PC-9 (cell line): ENCODE measurements around the gene PCNX1. TPM values are rescaled to one million over a fixed set of nuclear protein-coding genes. Genes with fewer than 3 reads are reported as not detected.

Source experiments
- BruUV-seq: library from RNA; stranded (reverse); fragments of 400-500 nt; replicated peaks from 2 replicates; lab custom pipeline; 2021; lab: Mats Ljungman, UMichigan
- CTCF ChIA-PET: fragments of 300-600 bp; sonication (Branson Sonifier 250); formaldehyde crosslinking; loops from one replicate; lab custom pipeline; 2022; ENCODE audit warnings: antibody characterized with exemption; lab: Charles Lee
- POLR2A ChIA-PET: fragments of 300-600 bp; sonication (Branson Sonifier 250); formaldehyde crosslinking; loops from one replicate; lab custom pipeline; 2022; ENCODE audit warnings: antibody characterized with exemption; ENCODE audit not compliant: unreplicated experiment; lab: Charles Lee
- DNase-seq, 2 experiments: peaks; one replicate each; pipeline versions ENCODE4 v3.0.0 to v3.0.0-alpha.2; 2015 to 2022; ENCODE audit warnings: mixed read lengths in 1 of 2
- H2AFZ ChIP-seq: fragments of 200-600 bp; sonication (generic); 2 replicates; pipeline ENCODE4 v1.8.1; 2017; ENCODE audit warnings: antibody characterized with exemption
- H3F3A ChIP-seq: fragments of 200-600 bp; sonication (generic); 2 replicates; pipeline ENCODE4 v1.8.1; 2017; ENCODE audit warnings: antibody characterized with exemption, mild to moderate bottlenecking, low read depth; ENCODE audit not compliant: insufficient read depth
- H3K27ac ChIP-seq: fragments of 200-600 bp; sonication (generic); 2 replicates; pipeline ENCODE4 v1.6.1; 2016; ENCODE audit warnings: mixed run types
- H3K27me3 ChIP-seq: fragments of 200-600 bp; sonication (generic); 2 replicates; pipeline ENCODE4 v1.6.1; 2016; ENCODE audit warnings: low read depth, mixed run types; ENCODE audit not compliant: insufficient read depth
- H3K36me3 ChIP-seq: fragments of 200-600 bp; sonication (generic); 2 replicates; pipeline ENCODE4 v1.6.1; 2016; ENCODE audit warnings: low read depth, mixed run types
- H3K4me1 ChIP-seq: fragments of 200-600 bp; sonication (generic); replicated peaks from 2 replicates; pipeline ENCODE4 v1.6.1; 2016; ENCODE audit warnings: mixed run types; ENCODE audit not compliant: insufficient read depth
- H3K4me2 ChIP-seq: fragments of 200-600 bp; sonication (generic); 2 replicates; pipeline ENCODE4 v1.6.1; 2017; ENCODE audit warnings: mixed run types
- H3K4me3 ChIP-seq: fragments of 200-600 bp; sonication (generic); 2 replicates; pipeline ENCODE4 v1.6.1; 2016; ENCODE audit warnings: mixed run types
- H3K79me2 ChIP-seq: fragments of 200-600 bp; sonication (generic); 2 replicates; pipeline ENCODE4 v1.6.1; 2017; ENCODE audit warnings: low read depth, mixed run types
- H3K9me2 ChIP-seq: fragments of 200-600 bp; sonication (generic); 2 replicates; pipeline ENCODE4 v1.8.1; 2017; ENCODE audit warnings: mild to moderate bottlenecking; ENCODE audit not compliant: insufficient read depth
- H3K9me3 ChIP-seq: fragments of 200-600 bp; sonication (generic); 2 replicates; pipeline ENCODE4 v1.8.1; 2016; ENCODE audit warnings: low read depth; ENCODE audit not compliant: insufficient read depth
- H4K20me1 ChIP-seq: fragments of 200-600 bp; sonication (generic); 2 replicates; pipeline ENCODE4 v1.8.1; 2017; ENCODE audit not compliant: insufficient read depth
- EZH2 ChIP-seq: fragments of 200-600 bp; sonication (generic); IDR thresholded peaks from 2 replicates; pipeline ENCODE4 v1.8.0; 2017; ENCODE audit warnings: antibody characterized with exemption, low read depth
- intact Hi-C: fragments of 100-400 bp; cut with micrococcal nuclease; formaldehyde crosslinking; loops from one replicate; pipeline ENCODE4 v1.10.0; 2022; ENCODE audit not compliant: unreplicated experiment
- total RNA-seq: library from RNA; stranded (reverse); gene quantifications from 2 replicates; pipeline ENCODE4 v1.2.3, GENCODE V29; 2021
- TF ChIP-seq, protein P1 (sequence below): fragments of 200-600 bp; sonication (generic); conservative IDR thresholded peaks from 2 replicates; pipeline ENCODE4 v1.6.1; 2017; ENCODE audit warnings: mixed run types, antibody characterized with exemption, mild to moderate bottlenecking, moderate library complexity

PCNX1 gene
- total RNA-seq, 1 experiment from 2014 or later = 37.6 TPM

DNA sequence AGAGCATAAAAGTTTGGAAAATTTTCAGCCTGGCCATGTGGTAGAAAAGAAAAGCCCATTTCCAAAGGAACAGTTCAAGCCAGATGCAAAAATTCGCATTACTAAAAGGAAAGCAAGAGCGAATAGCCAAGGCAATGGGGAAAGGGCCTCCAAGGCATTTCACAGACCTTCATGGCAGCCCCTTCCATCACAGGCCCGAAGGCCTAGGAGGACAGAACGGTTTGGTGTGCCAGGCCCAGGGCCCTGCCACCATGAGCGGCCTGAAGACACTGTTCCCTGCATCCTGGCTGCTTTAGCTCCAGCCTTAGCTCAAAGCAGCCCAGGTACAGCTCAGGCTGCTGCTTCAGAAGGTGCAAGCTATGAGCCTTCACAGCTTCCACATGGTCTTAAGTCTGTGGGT lies 243.5 kb downstream of the PCNX1 start:
- H2AFZ ChIP-seq = no peak overlapping the region
- H3K9me3 ChIP-seq = peaks cover 31% of the 10 kb centered on the region
- no peaks in the 10 kb centered on the region; the same call in 1 of the 2 replicates for H3K4me1 ChIP-seq
- no TSS peak for BruUV-seq
- no peaks in the 10 kb centered on the region for H3K27me3 ChIP-seq
- no peak overlapping the region for H3K27ac ChIP-seq
- no peaks in the 10 kb centered on the region for H3K79me2 ChIP-seq
- ChIA-PET POLR2A (no interaction called here), CTCF (no interaction called here)
- H3F3A ChIP-seq = 0 out of 2 replicates have a peak, but pooled peaks cover under 1% of the 10 kb centered on the region
- no peaks in the 10 kb centered on the region for H3K9me2 ChIP-seq
- no peaks in the 10 kb centered on the region for H3K36me3 ChIP-seq
- no peaks in the 10 kb centered on the region for H4K20me1 ChIP-seq
- H3K4me3 ChIP-seq = no peak overlapping the region
- DNase-seq = no peak
- intact Hi-C loops = no loop called here
- no peak overlapping the region for H3K4me2 ChIP-seq
- TF ChIP-seq EZH2 = no peak
- TF ChIP-seq, protein P1, sequence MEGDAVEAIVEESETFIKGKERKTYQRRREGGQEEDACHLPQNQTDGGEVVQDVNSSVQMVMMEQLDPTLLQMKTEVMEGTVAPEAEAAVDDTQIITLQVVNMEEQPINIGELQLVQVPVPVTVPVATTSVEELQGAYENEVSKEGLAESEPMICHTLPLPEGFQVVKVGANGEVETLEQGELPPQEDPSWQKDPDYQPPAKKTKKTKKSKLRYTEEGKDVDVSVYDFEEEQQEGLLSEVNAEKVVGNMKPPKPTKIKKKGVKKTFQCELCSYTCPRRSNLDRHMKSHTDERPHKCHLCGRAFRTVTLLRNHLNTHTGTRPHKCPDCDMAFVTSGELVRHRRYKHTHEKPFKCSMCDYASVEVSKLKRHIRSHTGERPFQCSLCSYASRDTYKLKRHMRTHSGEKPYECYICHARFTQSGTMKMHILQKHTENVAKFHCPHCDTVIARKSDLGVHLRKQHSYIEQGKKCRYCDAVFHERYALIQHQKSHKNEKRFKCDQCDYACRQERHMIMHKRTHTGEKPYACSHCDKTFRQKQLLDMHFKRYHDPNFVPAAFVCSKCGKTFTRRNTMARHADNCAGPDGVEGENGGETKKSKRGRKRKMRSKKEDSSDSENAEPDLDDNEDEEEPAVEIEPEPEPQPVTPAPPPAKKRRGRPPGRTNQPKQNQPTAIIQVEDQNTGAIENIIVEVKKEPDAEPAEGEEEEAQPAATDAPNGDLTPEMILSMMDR = no peak

DNA sequence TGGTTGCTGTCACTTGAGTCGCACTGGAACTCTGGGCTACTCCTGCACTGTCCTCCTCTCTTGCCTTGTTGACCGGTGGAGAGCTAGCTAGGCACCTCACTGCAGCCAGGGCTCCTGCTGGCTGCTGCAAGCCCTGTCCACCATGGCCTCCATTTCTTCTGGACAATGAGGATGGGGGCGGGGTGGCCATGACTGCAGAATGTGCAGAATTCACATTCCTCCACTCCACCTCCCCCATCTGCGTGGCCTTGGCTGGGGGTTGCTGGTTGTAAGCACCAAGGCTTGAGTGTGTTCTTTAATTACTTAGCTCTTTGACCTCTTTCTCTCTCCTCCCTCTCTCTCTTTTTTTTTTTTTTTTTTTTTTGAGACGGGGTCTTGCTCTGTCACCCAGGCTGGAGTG lies 248.5 kb downstream of the PCNX1 start:
- no peaks in the 10 kb centered on the region for H3F3A ChIP-seq
- H3K4me2 ChIP-seq = no peak overlapping the region
- H3K9me3 ChIP-seq = peaks cover 12% of the 10 kb centered on the region
- H3K4me1 ChIP-seq = no peaks in the 10 kb centered on the region
- TF ChIP-seq, protein P1 = no peak
- no peak for TF ChIP-seq EZH2
- no peaks in the 10 kb centered on the region for H3K27me3 ChIP-seq
- no TSS peak for BruUV-seq
- no peaks in the 10 kb centered on the region for H3K79me2 ChIP-seq
- H3K36me3 ChIP-seq = no peaks in the 10 kb centered on the region
- ChIA-PET CTCF (no interaction called here), POLR2A (no interaction called here)
- no peak overlapping the region for H3K4me3 ChIP-seq
- H3K9me2 ChIP-seq = no peaks in the 10 kb centered on the region
- intact Hi-C loops = no loop called here
- no peaks in the 10 kb centered on the region for H4K20me1 ChIP-seq
- no peak for DNase-seq
- H3K27ac ChIP-seq = no peak overlapping the region
- no peak overlapping the region for H2AFZ ChIP-seq

DNA sequence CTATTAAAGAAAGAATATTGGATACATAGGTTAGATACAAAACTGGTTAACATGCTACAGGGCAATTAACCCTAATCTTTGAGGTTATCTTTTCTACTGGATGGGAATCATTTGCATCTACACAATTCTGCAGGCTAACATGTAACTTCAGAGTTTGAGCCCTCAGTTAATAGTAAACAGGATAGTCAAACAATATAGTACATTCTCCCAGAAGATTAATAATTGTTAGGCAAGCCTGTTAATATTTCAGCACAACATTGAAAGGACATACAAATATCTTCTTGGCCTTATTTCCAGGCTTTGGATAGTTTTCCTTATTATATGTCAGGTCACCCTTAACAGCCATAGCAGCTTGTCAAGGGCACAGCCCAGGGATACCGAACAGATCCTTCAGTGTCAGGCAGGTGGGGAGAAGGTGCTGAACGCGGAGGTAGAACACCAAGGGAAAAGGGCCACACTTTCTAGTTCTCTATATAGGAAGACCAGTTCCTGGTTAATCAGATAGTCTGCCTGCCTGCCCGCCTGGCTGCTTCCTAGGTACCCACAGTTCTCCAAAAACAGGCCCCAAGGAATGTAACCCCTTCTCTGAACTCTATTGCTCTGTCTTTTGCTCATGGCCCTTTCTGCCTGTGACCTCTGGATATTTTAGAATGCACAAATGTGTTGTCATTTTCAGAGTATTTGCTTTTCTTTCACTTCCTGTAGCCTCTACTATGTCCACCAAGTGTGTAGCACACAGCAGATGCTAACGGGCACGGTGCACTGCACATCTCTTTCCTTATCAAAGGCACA lies 256.0 kb downstream of the PCNX1 start:
- Histone ChIP-seq H3K27ac (no peak overlapping the region), H3K4me1 (peaks cover 11% of the 10 kb centered on the region), H3K79me2 (no peaks in the 10 kb centered on the region), H3K9me2 (no peaks in the 10 kb centered on the region), H3K36me3 (no peaks in the 10 kb centered on the region), H3K9me3 (no peaks in the 10 kb centered on the region; the same call in 1 of the 2 replicates), H4K20me1 (no peaks in the 10 kb centered on the region), H3K27me3 (no peaks in the 10 kb centered on the region), H2AFZ (no peak overlapping the region), H3K4me2 (no peak overlapping the region), H3F3A (no peaks in the 10 kb centered on the region), H3K4me3 (no peak overlapping the region)
- ChIA-PET POLR2A (no interaction called here), CTCF (no interaction called here)
- TF ChIP-seq EZH2 = no peak
- TF ChIP-seq, protein P1 = no peak
- BruUV-seq = no TSS peak
- intact Hi-C loops = no loop called here
- DNase-seq = no peak
